Measurements from ENCODE around the gene CFAP161.

Gene CFAP161

GRCh38 chr15:81183439-81183775, 49.3 kb downstream of the CFAP161 start:
- no peak for DNase-seq (ENCODE audit: low read depth)

GRCh38 chr15:81184188-81184587, 50.1 kb downstream of the CFAP161 start:
- DNase-seq (ENCODE audit: low read depth): peak; percentile 3

- DNase-seq (ENCODE audit: low read depth): no peak
Measured at GRCh38 chr15:81185631-81186295, 51.7 kb downstream of the CFAP161 start.

GRCh38 chr15:81188354-81188753, 54.3 kb downstream of the CFAP161 start:
- DNase-seq (ENCODE audit: low read depth): no peak

- peak; percentile 45 for DNase-seq (ENCODE audit: low read depth)
Measured at GRCh38 chr15:81189583-81190283, 55.7 kb downstream of the CFAP161 start.

- DNase-seq (ENCODE audit: low read depth): no peak
Measured at GRCh38 chr15:81190922-81191507, 56.9 kb downstream of the CFAP161 start.

GRCh38 chr15:81191701-81192100, 57.6 kb downstream of the CFAP161 start:
- no peak for DNase-seq (ENCODE audit: low read depth)

- DNase-seq (ENCODE audit: low read depth): no peak
Measured at GRCh38 chr15:81194723-81195122, 60.7 kb downstream of the CFAP161 start.

- no peak for DNase-seq (ENCODE audit: low read depth)
Measured at GRCh38 chr15:81195339-81195864, 61.3 kb downstream of the CFAP161 start.

- no peak for DNase-seq (ENCODE audit: low read depth)
Measured at GRCh38 chr15:81196576-81197254, 62.6 kb downstream of the CFAP161 start, which contains the start of gene IL16. Gene IL16, plus strand, starts transcription at chr15:81196879. Its CDS starts 28,521 bp downstream, at chr15:81225400.

GRCh38 chr15:81197255-81197630, 63.2 kb downstream of the CFAP161 start:
- DNase-seq (ENCODE audit: low read depth): no peak

GRCh38 chr15:81197688-81198281, 63.7 kb downstream of the CFAP161 start:
- no peak for DNase-seq (ENCODE audit: low read depth)

All from ELR (cell line).